AG04450 (cell line): Measurements from ENCODE around the gene RAF1. TPM values are rescaled to one million over a fixed set of nuclear protein-coding genes. Genes with fewer than 3 reads are reported as not detected.
"Not testable (repeated sequence)": the region's sequence is repeated elsewhere in the genome, so short reads cannot be mapped to it uniquely, and the experiment has no call there.

Experiments
- CTCF ChIA-PET: fragments of 300-600, 350-600 bp; formaldehyde crosslinking; extraction: SDS; loops from one replicate; lab custom pipeline; 2022; ENCODE audit warnings: antibody characterized with exemption, inconsistent platforms; lab: Charles Lee
- POLR2A ChIA-PET: fragments of 350-600 bp; formaldehyde crosslinking; extraction: SDS; loops from one replicate; lab custom pipeline; 2021; ENCODE audit warnings: antibody characterized with exemption, inconsistent platforms; lab: Yijun Ruan, JAX
- DNase-seq: peaks from one replicate; pipeline ENCODE4 v3.0.0-alpha.2; 2011; ENCODE audit warnings: low read depth, low spot score
- H3K27ac ChIP-seq: one replicate; pipeline ENCODE4 v1.5.1; 2012; ENCODE audit warnings: low read depth, low read length, control low read depth
- H3K27me3 ChIP-seq: one replicate; pipeline ENCODE4 v1.6.0; 2012; ENCODE audit warnings: low read length; ENCODE audit not compliant: control insufficient read depth, insufficient read depth
- H3K4me3 ChIP-seq: 2 replicates; pipeline ENCODE4 v1.5.1; 2011; ENCODE audit warnings: mild to moderate bottlenecking, low read depth, low read length, control low read depth
- H3K9me3 ChIP-seq: 2 replicates; pipeline ENCODE4 v1.5.1; 2012; ENCODE audit warnings: low read length; ENCODE audit not compliant: control insufficient read depth, insufficient read depth
- polyA plus RNA-seq: library from polyadenylated mRNA; depleted of rRNA; stranded (reverse); fragments of >200 nt; gene quantifications from 2 replicates; pipeline ENCODE4 v1.2.3, GENCODE V29; 2011
- TF ChIP-seq, protein P1 (sequence below): IDR thresholded peaks from 2 replicates; pipeline ENCODE4 v1.5.1; 2011; ENCODE audit warnings: low read depth, low read length, control low read depth, inconsistent platforms

RAF1 gene
- polyA plus RNA-seq, 1 experiment, result 140 TPM

DNA sequence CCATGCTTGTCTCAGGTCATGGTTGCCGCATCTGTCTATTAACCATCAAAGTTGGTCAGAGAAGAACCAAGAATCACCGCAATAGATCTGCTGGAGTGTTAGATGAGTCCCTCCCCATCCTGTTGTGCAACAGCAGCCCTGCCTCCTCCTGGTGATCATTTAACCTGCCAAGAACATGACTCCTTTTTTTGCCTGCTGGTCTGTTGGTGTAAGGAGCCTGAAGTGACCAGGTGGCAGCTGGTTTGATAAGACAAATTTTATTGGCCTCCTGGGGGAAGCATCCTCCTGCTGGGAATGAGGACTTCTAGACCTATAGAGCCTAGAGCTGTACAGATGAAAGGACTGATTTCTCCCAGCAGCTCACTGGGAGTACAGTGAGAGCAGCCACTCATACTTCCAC, 43.5 kb upstream of the RAF1 start:
- DNase-seq, result no peak
- TF ChIP-seq, protein P1, sequence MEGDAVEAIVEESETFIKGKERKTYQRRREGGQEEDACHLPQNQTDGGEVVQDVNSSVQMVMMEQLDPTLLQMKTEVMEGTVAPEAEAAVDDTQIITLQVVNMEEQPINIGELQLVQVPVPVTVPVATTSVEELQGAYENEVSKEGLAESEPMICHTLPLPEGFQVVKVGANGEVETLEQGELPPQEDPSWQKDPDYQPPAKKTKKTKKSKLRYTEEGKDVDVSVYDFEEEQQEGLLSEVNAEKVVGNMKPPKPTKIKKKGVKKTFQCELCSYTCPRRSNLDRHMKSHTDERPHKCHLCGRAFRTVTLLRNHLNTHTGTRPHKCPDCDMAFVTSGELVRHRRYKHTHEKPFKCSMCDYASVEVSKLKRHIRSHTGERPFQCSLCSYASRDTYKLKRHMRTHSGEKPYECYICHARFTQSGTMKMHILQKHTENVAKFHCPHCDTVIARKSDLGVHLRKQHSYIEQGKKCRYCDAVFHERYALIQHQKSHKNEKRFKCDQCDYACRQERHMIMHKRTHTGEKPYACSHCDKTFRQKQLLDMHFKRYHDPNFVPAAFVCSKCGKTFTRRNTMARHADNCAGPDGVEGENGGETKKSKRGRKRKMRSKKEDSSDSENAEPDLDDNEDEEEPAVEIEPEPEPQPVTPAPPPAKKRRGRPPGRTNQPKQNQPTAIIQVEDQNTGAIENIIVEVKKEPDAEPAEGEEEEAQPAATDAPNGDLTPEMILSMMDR, result no peak
- ChIA-PET POLR2A (interaction anchor here (1.8 kb wide), 1 partner anchor 43 kb away, joined by 6 read pairs; the partner anchor contains the start of gene RAF1), CTCF (interaction anchor here (0.8 to 3.6 kb wide), 4 partner anchors 12 to 183 kb away, joined by 3 to 31 read pairs (median 4); no protein-coding TSS in a partner anchor)
- no peaks in the 10 kb centered on the region for H3K27me3 ChIP-seq
- no peak overlapping the region for H3K4me3 ChIP-seq
- H3K9me3 ChIP-seq, result no peaks in the 10 kb centered on the region
- H3K27ac ChIP-seq, result no peak overlapping the region

DNA sequence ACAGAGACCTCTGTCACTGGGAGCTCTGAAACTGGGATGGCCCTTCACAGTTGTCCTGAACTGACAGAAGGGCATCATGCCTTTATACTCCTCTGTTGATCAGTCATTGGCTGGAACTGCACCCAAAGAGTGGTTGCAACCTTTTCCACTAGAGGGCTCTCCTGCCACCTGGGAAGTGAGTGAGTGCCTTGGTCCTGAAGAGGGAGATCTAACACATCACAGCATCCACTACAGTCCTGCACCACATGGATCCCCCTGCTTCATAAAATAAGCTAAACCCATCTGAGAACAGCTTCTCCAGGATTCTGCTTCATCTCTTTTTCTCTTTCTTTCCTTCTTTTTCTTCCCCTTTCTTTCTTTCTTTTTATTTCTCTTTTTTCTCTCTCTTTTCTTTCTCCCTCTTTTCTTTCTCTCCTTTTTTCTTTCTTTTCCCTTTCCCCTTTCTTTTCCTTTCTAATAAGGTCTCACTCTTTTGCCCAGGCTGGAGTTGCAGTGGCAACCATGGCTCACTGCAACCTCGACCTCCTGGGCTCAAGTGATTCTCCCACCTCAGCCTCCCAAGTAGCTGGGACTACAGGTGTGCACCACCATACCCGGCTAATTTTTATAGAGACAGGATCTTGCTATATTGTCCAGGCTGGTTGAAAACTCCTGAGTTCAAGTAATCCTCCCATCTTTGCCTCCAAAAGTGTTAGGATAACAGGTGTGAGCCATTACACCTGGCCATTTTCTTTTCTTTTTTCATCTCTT, 42.8 kb upstream of the RAF1 start:
- H3K27ac ChIP-seq, result no peak overlapping the region

DNA sequence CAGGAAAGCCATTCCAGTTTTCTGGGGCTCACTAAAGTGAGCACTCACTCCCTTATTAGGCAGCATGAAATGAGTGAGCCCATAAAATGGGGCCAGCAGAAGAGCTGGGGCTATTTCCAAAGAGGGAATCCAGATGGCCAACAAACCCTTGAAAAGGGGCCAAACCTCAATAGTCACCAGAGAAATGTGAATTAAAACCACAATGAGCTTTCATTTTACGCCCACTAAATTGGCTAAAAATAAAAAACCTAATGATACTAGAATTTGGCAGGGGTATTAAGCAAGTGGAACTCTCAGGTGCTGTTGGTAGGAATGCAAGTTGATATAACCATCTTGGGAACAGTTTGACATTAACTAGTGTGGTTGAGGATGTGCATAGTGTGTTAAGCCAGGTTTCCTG, 42.1 kb upstream of the RAF1 start:
- ChIA-PET POLR2A (no interaction called here), CTCF (interaction anchor here (0.5 to 2.2 kb wide), 20 partner anchors 9 to 571 kb away, joined by 3 to 23 read pairs (median 4); partner anchors contain the start of genes RAF1, RPL32 and TSEN2)

More for the DNA sequence above, 42.8 kb upstream of the RAF1 start:
- ChIA-PET CTCF (interaction anchor here (0.5 to 2.2 kb wide), 25 partner anchors 9 to 571 kb away, joined by 3 to 23 read pairs (median 3); partner anchors contain the start of genes RAF1, RPL32 and TSEN2), POLR2A (no interaction called here)
- Histone ChIP-seq H3K27me3 (no peaks in the 10 kb centered on the region), H3K4me3 (no peak overlapping the region), H3K9me3 (no peaks in the 10 kb centered on the region)
- TF ChIP-seq, protein P1, result peak; percentile 85
- no peak for DNase-seq

DNA sequence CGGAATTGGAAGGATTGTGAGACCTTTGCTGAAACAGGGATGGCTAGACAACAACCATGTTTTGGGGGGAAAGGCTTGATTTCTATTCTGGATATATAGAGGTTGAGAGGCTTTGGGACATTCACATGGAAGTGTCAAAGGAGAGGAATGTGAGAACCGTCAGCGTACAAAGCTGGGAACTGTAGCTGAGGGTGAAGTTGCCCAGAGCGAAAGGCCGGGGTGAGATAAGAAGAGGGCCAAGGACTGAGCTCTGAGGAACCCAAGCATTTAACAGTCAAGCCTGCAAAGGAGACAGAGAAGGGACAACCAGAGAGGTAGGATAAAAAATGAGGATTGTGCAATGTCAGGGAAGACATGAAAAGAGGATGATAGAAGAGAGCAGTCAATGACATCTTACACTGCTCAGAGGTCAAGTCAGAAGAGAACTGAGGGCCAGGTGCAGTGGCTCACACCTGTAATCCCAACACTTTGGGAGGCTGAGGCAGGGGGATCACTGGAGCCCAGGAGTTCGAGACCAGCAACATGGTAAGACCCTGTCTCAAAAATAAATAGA, 41.5 kb upstream of the RAF1 start:
- ChIA-PET POLR2A (no interaction called here), CTCF (interaction anchor here (0.6 to 2.2 kb wide), 10 partner anchors 9 to 570 kb away, joined by 3 to 23 read pairs (median 5); partner anchors contain the start of gene RPL32)
- no peak for DNase-seq
- TF ChIP-seq, protein P1, result no peak
- no peak overlapping the region for H3K27ac ChIP-seq
- no peaks in the 10 kb centered on the region for H3K9me3 ChIP-seq
- peaks cover 2% of the 10 kb centered on the region for H3K27me3 ChIP-seq
- no peak overlapping the region for H3K4me3 ChIP-seq

More for the DNA sequence above, 42.1 kb upstream of the RAF1 start:
- H3K27ac ChIP-seq, result no peak overlapping the region
- TF ChIP-seq, protein P1, result no peak
- H3K4me3 ChIP-seq, result no peak overlapping the region
- no peaks in the 10 kb centered on the region for H3K27me3 ChIP-seq
- DNase-seq, result no peak
- no peaks in the 10 kb centered on the region for H3K9me3 ChIP-seq

DNA sequence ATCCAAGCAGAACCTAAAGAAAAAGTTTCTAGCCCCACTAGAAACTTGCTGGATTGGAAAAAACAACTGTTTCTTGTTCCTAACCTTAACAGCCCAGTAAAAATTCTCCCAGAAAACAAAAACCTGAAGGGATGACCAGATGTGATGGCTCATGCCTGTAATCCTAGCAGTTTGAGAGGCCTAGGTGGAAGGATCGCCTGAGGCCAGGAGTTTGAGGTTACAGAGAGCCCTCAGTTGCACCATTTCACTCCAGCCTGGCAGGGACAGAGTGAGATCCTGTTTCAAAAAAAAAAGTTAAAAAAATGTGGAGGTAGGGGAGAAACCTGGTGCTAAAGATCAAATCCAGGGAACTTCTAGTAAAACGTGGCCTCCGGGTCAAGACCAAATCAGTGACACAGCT, 38.6 kb upstream of the RAF1 start:
- no peak for DNase-seq
- Histone ChIP-seq H3K9me3 (no peaks in the 10 kb centered on the region), H3K4me3 (no peak overlapping the region), H3K27me3 (peaks cover 2% of the 10 kb centered on the region), H3K27ac (no peak overlapping the region)
- TF ChIP-seq, protein P1, result no peak
- POLR2A ChIA-PET, result no interaction called here
- CTCF ChIA-PET, result no interaction called here

DNA sequence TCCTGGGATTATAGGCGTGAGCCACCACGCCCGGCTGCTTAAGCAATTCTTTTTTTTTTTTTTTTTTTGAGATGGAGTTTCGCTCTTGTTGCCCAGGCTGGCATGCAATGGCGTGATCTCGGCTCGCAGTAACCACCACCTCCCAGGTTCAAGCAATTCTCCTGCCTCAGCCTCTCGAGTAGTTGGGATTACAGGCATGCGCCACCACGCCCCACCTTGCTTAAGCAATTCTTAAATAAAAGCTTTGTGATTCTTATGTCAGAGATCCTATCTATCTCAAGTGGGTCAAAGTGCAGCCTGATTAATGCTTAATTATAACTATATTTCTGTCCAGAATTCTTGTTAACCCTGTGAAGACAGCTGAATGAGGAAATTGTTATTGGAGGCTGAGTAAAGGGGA, 37.7 kb upstream of the RAF1 start:
- H3K9me3 ChIP-seq, H3K27ac ChIP-seq, H3K27me3 ChIP-seq, POLR2A ChIA-PET, H3K4me3 ChIP-seq, CTCF ChIA-PET, DNase-seq: not testable (repeated sequence)
